GM12872 (cell line): ENCODE data around the gene RNF144A.

Source experiments
- TF ChIP-seq, protein P1 (sequence below): IDR thresholded peaks from 3 replicates; pipeline ENCODE4 v1.5.1; 2011; ENCODE audit warnings: low read depth, mild to moderate bottlenecking, low read length, moderate library complexity; ENCODE audit not compliant: insufficient read depth

Gene RNF144A

DNA sequence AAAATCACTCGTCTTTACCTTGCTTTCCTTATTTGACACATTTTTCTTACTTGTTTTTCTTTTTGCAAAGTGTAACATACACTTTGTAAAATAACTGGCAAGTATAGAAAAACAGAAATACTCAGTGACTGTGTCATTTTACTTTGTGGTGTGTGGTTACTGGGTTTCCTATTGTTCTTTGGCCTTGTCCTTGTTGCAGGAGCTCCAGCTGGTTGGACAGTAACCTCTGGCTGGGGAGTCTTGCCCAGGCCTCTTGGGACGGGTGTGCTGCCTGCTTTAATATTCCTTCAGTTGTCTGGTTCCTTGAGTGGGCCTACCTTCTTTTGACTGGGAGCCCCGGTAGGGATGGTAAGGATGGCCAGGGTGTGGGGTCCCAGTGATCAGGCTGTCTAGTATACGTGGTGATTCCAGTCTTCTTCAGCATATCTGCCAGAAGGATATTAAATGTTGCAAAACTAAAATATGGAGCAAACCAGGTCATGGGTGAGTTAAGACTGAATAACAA is 53.8 kb downstream of the RNF144A start:
- TF ChIP-seq, protein P1, sequence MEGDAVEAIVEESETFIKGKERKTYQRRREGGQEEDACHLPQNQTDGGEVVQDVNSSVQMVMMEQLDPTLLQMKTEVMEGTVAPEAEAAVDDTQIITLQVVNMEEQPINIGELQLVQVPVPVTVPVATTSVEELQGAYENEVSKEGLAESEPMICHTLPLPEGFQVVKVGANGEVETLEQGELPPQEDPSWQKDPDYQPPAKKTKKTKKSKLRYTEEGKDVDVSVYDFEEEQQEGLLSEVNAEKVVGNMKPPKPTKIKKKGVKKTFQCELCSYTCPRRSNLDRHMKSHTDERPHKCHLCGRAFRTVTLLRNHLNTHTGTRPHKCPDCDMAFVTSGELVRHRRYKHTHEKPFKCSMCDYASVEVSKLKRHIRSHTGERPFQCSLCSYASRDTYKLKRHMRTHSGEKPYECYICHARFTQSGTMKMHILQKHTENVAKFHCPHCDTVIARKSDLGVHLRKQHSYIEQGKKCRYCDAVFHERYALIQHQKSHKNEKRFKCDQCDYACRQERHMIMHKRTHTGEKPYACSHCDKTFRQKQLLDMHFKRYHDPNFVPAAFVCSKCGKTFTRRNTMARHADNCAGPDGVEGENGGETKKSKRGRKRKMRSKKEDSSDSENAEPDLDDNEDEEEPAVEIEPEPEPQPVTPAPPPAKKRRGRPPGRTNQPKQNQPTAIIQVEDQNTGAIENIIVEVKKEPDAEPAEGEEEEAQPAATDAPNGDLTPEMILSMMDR = no peak

DNA sequence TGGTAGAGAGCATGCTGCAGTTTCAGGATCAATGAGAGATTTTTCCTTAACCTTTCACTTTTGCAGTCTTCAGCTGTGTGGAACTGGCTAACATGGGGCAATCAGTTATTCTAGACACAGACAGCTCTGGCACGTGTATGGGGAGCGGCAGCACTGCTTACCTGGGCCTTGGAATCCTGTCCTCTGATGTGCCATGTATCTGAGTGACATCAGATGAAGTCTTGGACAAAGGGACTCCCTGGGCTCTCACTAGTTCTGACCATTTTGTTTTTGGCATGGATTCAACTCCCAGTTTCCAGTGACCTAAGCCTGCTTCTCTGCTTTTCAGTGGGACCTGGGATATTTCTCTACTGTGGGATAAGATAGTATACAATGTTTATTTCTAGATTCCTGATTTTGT is 54.3 kb downstream of the RNF144A start:
- TF ChIP-seq, protein P1 = no peak

DNA sequence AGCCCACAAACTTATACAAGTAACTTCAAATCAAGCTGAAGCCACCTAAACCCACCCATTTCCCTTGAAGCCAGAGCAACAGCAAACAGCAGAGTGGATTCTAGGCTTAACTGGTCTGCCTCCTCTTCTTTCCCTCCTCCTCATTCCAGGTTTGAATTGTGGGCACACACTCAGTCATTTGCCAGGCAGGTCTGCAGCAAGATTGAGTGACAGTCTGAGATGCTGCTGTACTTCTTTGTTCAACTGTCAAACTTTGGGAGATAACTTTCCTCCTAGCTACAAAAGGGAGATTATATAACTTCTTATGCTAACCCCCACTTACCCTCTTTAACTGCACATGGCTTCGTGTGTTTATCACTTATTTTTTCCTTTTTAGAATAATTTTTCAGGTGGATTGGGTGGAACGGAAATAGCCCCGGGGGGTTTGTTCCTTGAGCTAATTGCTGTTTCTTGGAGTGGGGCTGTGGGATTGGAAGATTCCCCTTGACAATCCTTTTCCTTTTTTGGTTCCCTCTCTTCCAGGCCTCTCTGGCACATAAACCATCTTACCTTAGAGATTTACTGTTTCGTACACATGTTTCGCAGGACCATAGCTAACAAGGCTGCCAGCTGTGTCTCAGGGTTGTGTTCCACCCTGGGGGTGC is 55.0 kb downstream of the RNF144A start:
- TF ChIP-seq, protein P1 = no peak

DNA sequence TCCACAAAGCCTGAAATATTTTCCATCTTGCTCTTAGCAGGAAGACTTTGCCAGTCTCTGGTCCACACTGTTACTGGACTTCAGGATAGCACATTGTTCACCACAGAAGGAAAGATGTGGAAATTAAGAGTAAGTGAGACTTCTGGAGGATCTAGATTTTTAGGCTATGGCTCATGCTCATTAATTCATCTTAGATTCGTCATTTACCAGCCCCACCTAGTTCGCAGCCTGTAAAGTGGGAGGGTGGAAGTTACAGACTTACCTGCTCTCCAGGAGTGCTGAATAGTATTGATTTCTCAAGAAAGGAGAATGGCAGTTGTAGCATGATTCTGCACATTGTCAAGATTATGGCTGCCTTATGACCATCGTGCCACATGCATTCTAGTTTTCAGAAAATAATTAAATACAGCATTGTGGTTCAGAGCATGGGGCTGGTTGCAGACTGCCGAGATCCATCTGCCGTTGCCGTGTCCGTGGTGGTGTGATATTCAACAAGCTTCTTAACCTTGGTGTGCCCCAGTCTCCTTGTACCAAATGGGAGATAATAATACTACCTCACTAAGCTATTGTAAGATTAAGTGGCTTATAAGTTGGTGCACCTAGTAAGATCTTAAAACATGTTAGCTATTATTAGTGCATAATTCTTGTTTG is 56.8 kb downstream of the RNF144A start:
- TF ChIP-seq, protein P1 = no peak

DNA sequence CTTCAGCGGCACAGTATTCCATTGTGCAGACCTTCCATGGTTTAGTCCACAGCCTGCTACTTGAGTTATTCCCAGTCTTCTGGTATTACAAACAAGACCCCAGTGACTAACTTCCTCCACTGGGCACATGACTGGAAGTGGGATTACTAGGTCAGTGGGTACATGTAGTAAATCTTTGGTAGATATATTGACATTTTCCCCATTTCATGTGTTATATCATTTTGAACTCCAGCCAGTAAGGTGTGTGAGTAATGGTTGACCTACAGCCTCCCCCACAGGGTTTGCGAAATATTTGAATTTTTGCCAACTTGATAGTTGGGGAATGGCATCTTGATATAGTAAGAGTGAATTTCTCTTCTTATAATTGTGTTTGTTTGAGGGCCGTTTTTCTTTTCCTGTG is 58.8 kb downstream of the RNF144A start:
- TF ChIP-seq, protein P1 = no peak

DNA sequence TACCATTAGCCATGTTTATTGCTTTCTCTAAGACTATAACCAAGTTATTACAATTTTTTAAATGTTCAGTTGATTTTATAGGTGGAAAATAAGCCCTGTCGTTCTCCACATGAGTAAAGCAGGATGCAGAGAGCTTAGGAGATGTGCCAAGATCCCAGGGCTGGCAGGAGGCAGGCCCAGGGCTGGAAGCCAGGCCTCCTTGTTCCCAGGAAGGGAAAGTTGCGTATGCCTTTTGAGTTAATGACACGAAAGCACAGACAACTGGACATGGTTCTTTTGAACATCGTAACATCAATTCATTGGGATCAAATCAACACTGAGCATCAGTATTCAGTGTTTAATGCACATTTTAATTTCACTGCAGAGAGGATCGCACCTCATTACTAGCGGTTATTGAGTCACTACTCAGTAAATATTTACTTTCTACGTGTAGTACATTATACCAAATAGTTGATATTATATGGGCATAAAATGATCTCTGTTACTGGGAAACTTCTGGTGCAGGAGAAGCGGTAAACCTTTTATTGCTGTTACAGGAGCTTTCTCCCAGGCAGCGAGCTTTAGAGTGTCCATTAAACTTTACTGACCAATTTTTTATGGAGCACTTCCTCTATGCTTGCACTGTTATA is 60.0 kb downstream of the RNF144A start:
- TF ChIP-seq, protein P1 = no peak

DNA sequence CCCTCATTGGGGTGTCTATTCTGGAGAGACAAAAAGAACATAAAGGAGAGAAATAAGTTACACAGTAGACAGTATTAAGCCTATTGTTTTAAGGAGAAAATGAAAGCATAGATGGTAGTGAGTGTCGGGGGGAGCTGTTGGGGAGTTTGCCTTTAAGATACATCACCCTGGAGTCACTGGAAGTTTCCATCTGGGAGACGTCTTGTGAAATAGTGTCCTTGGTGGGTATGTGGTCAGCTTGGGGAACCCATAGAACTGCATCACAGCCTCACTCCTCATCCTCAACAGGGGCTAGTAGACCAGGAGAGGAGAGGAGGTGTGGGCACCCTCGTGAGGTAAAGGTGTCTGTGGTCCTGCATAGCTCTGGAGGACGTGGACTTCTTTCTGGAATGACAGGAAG is 60.6 kb downstream of the RNF144A start:
- TF ChIP-seq, protein P1 = no peak
